AG10803 (cell line): ENCODE measurements around the gene SRGAP2B.
"Not testable (repeated sequence)": the region's sequence is repeated elsewhere in the genome, so short reads cannot be mapped to it uniquely, and the experiment has no call there.

ENCODE experiments used
- DNase-seq: peaks from one replicate; pipeline ENCODE4 v3.0.0; 2010; ENCODE audit warnings: low read depth
- H3K4me3 ChIP-seq: 2 replicates; pipeline ENCODE4 v1.5.1; 2011; ENCODE audit warnings: mild to moderate bottlenecking, low read length, control low read depth

Gene SRGAP2B

GRCh38 chr1:145094655-145095211 lies 395 bp downstream of the SRGAP2B start:
- not testable (repeated sequence) for DNase-seq
- peak overlapping the region; percentile 54 for H3K4me3 ChIP-seq

- DNase-seq, result peak; percentile 0
- H3K4me3 ChIP-seq, result peak overlapping the region; percentile 38
These were observed 1.5 kb downstream of the SRGAP2B start for GRCh38 chr1:145093517-145094149.

- DNase-seq, H3K4me3 ChIP-seq: not testable (repeated sequence)
These were observed 12.5 kb downstream of the SRGAP2B start for GRCh38 chr1:145082483-145083255.

GRCh38 chr1:145080193-145080592 lies 14.9 kb downstream of the SRGAP2B start:
- not testable (repeated sequence) for DNase-seq, H3K4me3 ChIP-seq

GRCh38 chr1:145079737-145080136 lies 15.4 kb downstream of the SRGAP2B start:
- not testable (repeated sequence) for DNase-seq, H3K4me3 ChIP-seq

GRCh38 chr1:145078787-145079370 lies 16.2 kb downstream of the SRGAP2B start:
- not testable (repeated sequence) for DNase-seq, H3K4me3 ChIP-seq

GRCh38 chr1:145077872-145078786 lies 17.0 kb downstream of the SRGAP2B start:
- DNase-seq, H3K4me3 ChIP-seq: not testable (repeated sequence)

- not testable (repeated sequence) for H3K4me3 ChIP-seq, DNase-seq
These were observed 18.3 kb downstream of the SRGAP2B start for GRCh38 chr1:145076877-145077276.

GRCh38 chr1:145074021-145074559 lies 21.0 kb downstream of the SRGAP2B start:
- not testable (repeated sequence) for H3K4me3 ChIP-seq, DNase-seq

GRCh38 chr1:145071569-145071968 lies 23.6 kb downstream of the SRGAP2B start:
- not testable (repeated sequence) for DNase-seq, H3K4me3 ChIP-seq

GRCh38 chr1:145066486-145066885 lies 28.6 kb downstream of the SRGAP2B start:
- H3K4me3 ChIP-seq, DNase-seq: not testable (repeated sequence)

- H3K4me3 ChIP-seq, DNase-seq: not testable (repeated sequence)
These were observed 29.8 kb downstream of the SRGAP2B start for GRCh38 chr1:145065194-145065826.

GRCh38 chr1:145063941-145064648 lies 31.0 kb downstream of the SRGAP2B start:
- not testable (repeated sequence) for H3K4me3 ChIP-seq

GRCh38 chr1:145063285-145063684 lies 31.8 kb downstream of the SRGAP2B start:
- not testable (repeated sequence) for H3K4me3 ChIP-seq, DNase-seq

More at GRCh38 chr1:145063941-145064648, 31.0 kb downstream of the SRGAP2B start:
- peak; percentile 0 for DNase-seq

GRCh38 chr1:145058184-145058583 lies 36.9 kb downstream of the SRGAP2B start:
- H3K4me3 ChIP-seq, DNase-seq: not testable (repeated sequence)

GRCh38 chr1:145055217-145055760 lies 39.8 kb downstream of the SRGAP2B start:
- DNase-seq, H3K4me3 ChIP-seq: not testable (repeated sequence)

GRCh38 chr1:145053428-145053827 lies 41.7 kb downstream of the SRGAP2B start:
- H3K4me3 ChIP-seq, DNase-seq: not testable (repeated sequence)
